CD4-positive, alpha-beta T cell (primary cell): ENCODE results near the gene MTX2. TPM values are rescaled to one million over a fixed set of nuclear protein-coding genes. Genes with fewer than 3 reads are reported as not detected.

ENCODE experiments used
- ATAC-seq: fragments of 200-7000 bp; cut with Tn5 transposase; one replicate; pipeline ENCODE4 v1.10.0; 2022; ENCODE audit warnings: mild to moderate bottlenecking; ENCODE audit not compliant: poor library complexity
- CTCF ChIA-PET: fragments of 350-600 bp; sonication (Branson Sonifier 250); formaldehyde crosslinking; loops from one replicate; lab custom pipeline; 2021; ENCODE audit warnings: antibody characterized with exemption, inconsistent platforms; lab: Charles Lee
- POLR2A ChIA-PET: fragments of 350-600 bp; sonication (Branson Sonifier 250); formaldehyde crosslinking; loops from one replicate; lab custom pipeline; 2021; ENCODE audit warnings: antibody characterized with exemption, inconsistent platforms; lab: Charles Lee
- DNase-seq, 14 experiments: peaks; one replicate each; pipeline ENCODE4 v3.0.0-alpha.2; 2013 to 2020; ENCODE audit warnings: mixed read lengths in 2 of 14
- H3K27ac ChIP-seq, 2 donors: one replicate each; pipeline versions ENCODE4 v1.5.1 to v1.7.0; 2013; ENCODE audit warnings: low read length in 2 of 2, low read depth in 1 of 2, mild to moderate bottlenecking in 1 of 2
- H3K27me3 ChIP-seq, 2 experiments: 1 replicate in 1 of 2; 2 replicates in 1 of 2; pipeline versions ENCODE4 v1.6.1 to v1.7.0; 2013; ENCODE audit warnings: low read length in 2 of 2, control low read depth in 1 of 2, mild to moderate bottlenecking in 1 of 2, moderate library complexity in 1 of 2; ENCODE audit not compliant: insufficient read depth in 2 of 2, control insufficient read depth in 1 of 2
- H3K36me3 ChIP-seq: one replicate; pipeline ENCODE4 v1.6.1; 2013; ENCODE audit warnings: low read length, control low read depth; ENCODE audit not compliant: insufficient read depth
- H3K4me1 ChIP-seq: one replicate; pipeline ENCODE4 v1.6.1; 2013; ENCODE audit warnings: low read length, control low read depth; ENCODE audit not compliant: insufficient read depth
- H3K4me3 ChIP-seq: one replicate; pipeline ENCODE4 v1.5.1; 2013; ENCODE audit warnings: mild to moderate bottlenecking, low read length, moderate library complexity
- H3K9me3 ChIP-seq, 2 experiments: 1 replicate in 1 of 2; 2 replicates in 1 of 2; pipeline versions ENCODE4 v1.6.1 to v1.7.0; 2013; ENCODE audit warnings: low read length in 2 of 2, mild to moderate bottlenecking in 2 of 2, control low read depth in 1 of 2, moderate library complexity in 1 of 2; ENCODE audit not compliant: control insufficient read depth in 1 of 2, insufficient read depth in 1 of 2
- H3K27ac Mint-ChIP-seq: one replicate; pipeline ENCODE4 v1.8.0; 2020; ENCODE audit warnings: mixed read lengths
- H3K27me3 Mint-ChIP-seq: one replicate; pipeline ENCODE4 v1.8.0; 2021; ENCODE audit warnings: mixed read lengths
- H3K36me3 Mint-ChIP-seq: one replicate; pipeline ENCODE4 v1.8.0; 2021; ENCODE audit warnings: low read depth, mixed read lengths
- H3K4me1 Mint-ChIP-seq: one replicate; pipeline ENCODE4 v1.8.0; 2021; ENCODE audit warnings: low read depth, mixed read lengths
- H3K4me3 Mint-ChIP-seq: one replicate; pipeline ENCODE4 v1.8.0; 2020; ENCODE audit warnings: mild to moderate bottlenecking, mixed read lengths
- H3K9me3 Mint-ChIP-seq: one replicate; pipeline ENCODE4 v1.8.0; 2020; ENCODE audit warnings: mixed read lengths
- intact Hi-C, 2 experiments: fragments of 100-400 bp; cut with DNase I in 1 of 2; cut with micrococcal nuclease in 1 of 2; formaldehyde crosslinking; loops; one replicate each; pipeline versions ENCODE4 v1.15.1 to v1.9.0; 2023 to 2025; cut with DNase I, micrococcal nuclease
- total RNA-seq, 174 experiments: library from RNA in 2 of 174; stranded (reverse) in 2 of 174; gene quantifications; one replicate each; pipeline ENCODE4 v1.2.3 and lab custom pipeline; 2021 to 2026
- TF ChIP-seq, protein P1 (sequence below): fragments of 200-600 bp; IDR thresholded peaks from one replicate; pipeline ENCODE4 v1.8.0; 2022; ENCODE audit warnings: antibody characterized with exemption, mild to moderate bottlenecking

Gene MTX2
- total RNA-seq, 2 experiments from 2014 or later, result 5.0 to 5.2 TPM

DNA sequence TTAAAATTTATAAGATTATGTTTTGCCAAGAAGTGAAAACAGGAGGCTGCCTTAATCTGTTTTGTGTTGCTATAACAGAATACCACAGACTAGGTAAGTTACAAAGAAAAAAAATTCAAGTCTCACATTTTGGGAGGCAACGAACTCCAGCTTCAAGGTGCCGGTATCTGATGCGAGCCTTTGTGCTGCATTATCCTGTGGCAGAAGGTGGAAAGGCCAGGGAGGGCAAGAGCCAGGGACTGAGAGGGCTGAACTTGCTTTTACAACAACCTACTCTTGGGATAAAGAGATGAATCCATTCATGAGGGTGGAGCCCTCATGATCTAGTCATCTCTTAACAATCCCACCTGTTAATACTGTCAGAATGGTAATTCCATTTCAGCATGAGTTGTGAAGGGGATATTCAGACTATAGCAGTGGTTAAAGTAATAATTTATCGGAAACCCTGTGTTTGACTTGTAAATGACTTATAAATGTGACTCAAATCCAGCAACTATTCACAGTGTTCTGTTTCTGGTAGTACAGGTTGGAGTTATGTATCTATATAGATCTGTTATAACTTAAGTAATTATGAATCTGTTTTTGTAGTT is 3.7 kb downstream of the MTX2 start:
- Mint-ChIP-seq H3K36me3 (peaks cover 7% of the 10 kb centered on the region), H3K27me3 (no peaks in the 10 kb centered on the region), H3K9me3 (no peaks in the 10 kb centered on the region), H3K27ac (no peak overlapping the region), H3K4me1 (peaks cover 58% of the 10 kb centered on the region), H3K4me3 (no peak overlapping the region)
- Histone ChIP-seq H3K27me3 (no peaks in the 10 kb centered on the region), H3K36me3 (no peaks in the 10 kb centered on the region), H3K4me3 (no peak overlapping the region), H3K27ac (no peak overlapping the region), H3K9me3 (no peaks in the 10 kb centered on the region), H3K4me1 (peaks cover 6% of the 10 kb centered on the region)
- ChIA-PET CTCF (no interaction called here), POLR2A (no interaction called here)
- ATAC-seq (no peak), DNase-seq (no peak)
- TF ChIP-seq, protein P1, sequence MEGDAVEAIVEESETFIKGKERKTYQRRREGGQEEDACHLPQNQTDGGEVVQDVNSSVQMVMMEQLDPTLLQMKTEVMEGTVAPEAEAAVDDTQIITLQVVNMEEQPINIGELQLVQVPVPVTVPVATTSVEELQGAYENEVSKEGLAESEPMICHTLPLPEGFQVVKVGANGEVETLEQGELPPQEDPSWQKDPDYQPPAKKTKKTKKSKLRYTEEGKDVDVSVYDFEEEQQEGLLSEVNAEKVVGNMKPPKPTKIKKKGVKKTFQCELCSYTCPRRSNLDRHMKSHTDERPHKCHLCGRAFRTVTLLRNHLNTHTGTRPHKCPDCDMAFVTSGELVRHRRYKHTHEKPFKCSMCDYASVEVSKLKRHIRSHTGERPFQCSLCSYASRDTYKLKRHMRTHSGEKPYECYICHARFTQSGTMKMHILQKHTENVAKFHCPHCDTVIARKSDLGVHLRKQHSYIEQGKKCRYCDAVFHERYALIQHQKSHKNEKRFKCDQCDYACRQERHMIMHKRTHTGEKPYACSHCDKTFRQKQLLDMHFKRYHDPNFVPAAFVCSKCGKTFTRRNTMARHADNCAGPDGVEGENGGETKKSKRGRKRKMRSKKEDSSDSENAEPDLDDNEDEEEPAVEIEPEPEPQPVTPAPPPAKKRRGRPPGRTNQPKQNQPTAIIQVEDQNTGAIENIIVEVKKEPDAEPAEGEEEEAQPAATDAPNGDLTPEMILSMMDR, result no peak
- intact Hi-C loops, result loop anchor here in 1 of 2 experiments (5.0 kb wide), 1 partner anchor 934 kb away; no protein-coding TSS in a partner anchor

DNA sequence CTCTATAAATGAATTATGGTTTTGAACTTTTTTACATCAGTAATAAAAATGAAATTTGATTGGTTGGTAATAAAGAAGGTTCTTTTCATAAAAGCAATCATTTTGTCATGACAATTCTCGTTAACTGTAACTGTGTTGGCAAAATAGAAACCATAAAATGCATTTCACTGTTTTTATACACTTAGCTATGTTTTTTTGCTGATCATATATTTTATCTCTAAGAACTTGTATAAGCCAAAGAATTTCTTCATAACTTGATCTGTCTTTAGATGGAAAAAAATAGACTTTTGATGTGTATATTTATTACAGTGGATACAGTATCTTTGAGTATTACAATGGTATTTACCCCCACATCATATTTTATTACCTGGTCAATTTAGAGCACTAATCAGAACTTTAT is 9.7 kb downstream of the MTX2 start:
- intact Hi-C loops, result no loop called here
- Mint-ChIP-seq H3K9me3 (no peaks in the 10 kb centered on the region), H3K27ac (no peak overlapping the region), H3K4me1 (peaks cover 49% of the 10 kb centered on the region), H3K4me3 (no peak overlapping the region), H3K27me3 (no peaks in the 10 kb centered on the region), H3K36me3 (no peaks in the 10 kb centered on the region)
- Histone ChIP-seq H3K4me1 (no peaks in the 10 kb centered on the region), H3K27me3 (no peaks in the 10 kb centered on the region), H3K9me3 (no peaks in the 10 kb centered on the region), H3K4me3 (no peak overlapping the region), H3K36me3 (no peaks in the 10 kb centered on the region), H3K27ac (no peak overlapping the region)
- POLR2A ChIA-PET, result no interaction called here
- DNase-seq (no peak), ATAC-seq (no peak)
- TF ChIP-seq, protein P1, result no peak
- CTCF ChIA-PET, result interaction anchor here (0.7 kb wide), 1 partner anchor 869 kb away, joined by 3 read pairs; no protein-coding TSS in a partner anchor

- Mint-ChIP-seq H3K27me3 (no peaks in the 10 kb centered on the region), H3K36me3 (no peaks in the 10 kb centered on the region), H3K9me3 (no peaks in the 10 kb centered on the region), H3K4me3 (no peak overlapping the region), H3K4me1 (peaks cover 50% of the 10 kb centered on the region), H3K27ac (no peak overlapping the region)
- H3K4me1 ChIP-seq, result no peaks in the 10 kb centered on the region
- no peak for DNase-seq
- H3K27me3 ChIP-seq, result no peaks in the 10 kb centered on the region
- H3K4me3 ChIP-seq, result no peak overlapping the region
- no peaks in the 10 kb centered on the region for H3K36me3 ChIP-seq
- CTCF ChIA-PET, result no interaction called here
- POLR2A ChIA-PET, result no interaction called here
- no peak for ATAC-seq
- TF ChIP-seq, protein P1, result no peak
- H3K27ac ChIP-seq, result no peak overlapping the region
- no peaks in the 10 kb centered on the region for H3K9me3 ChIP-seq
- intact Hi-C loops, result no loop called here
These were observed 10.9 kb downstream of the MTX2 start for GRCh38 chr2:176280156-176280555.
